ENCODE data around the gene NEDD9.

DNA sequence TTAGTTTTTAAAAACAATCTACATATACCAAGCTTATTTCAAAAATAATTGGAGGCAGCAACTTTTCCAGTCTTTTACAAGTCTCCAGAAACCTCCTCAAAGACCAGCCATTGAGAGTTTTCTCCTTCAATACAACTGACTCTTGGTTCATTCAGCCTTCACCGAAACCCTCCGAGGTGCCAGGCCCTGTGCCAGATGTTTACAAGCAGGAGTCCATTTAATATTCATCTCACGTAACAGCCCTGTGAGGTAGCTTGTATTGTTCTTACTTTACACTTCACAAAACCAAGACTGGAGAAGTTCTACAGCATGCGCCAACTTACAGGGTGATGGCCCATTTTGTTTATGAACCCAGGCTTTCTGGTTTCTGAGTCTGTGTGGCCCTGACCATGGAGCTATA lies 5.5 kb upstream of the NEDD9 start:
- TF ChIP-seq, protein P1, sequence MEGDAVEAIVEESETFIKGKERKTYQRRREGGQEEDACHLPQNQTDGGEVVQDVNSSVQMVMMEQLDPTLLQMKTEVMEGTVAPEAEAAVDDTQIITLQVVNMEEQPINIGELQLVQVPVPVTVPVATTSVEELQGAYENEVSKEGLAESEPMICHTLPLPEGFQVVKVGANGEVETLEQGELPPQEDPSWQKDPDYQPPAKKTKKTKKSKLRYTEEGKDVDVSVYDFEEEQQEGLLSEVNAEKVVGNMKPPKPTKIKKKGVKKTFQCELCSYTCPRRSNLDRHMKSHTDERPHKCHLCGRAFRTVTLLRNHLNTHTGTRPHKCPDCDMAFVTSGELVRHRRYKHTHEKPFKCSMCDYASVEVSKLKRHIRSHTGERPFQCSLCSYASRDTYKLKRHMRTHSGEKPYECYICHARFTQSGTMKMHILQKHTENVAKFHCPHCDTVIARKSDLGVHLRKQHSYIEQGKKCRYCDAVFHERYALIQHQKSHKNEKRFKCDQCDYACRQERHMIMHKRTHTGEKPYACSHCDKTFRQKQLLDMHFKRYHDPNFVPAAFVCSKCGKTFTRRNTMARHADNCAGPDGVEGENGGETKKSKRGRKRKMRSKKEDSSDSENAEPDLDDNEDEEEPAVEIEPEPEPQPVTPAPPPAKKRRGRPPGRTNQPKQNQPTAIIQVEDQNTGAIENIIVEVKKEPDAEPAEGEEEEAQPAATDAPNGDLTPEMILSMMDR (IDR thresholded peaks at IDR 0.05; ENCODE audit: low read depth, low read length, poor library complexity, severe bottlenecking): no peak
- no peak for TF ChIP-seq EZH2phosphoT487 (IDR thresholded peaks at IDR 0.05; ENCODE audit: borderline replicate concordance, low read length)
